Ramos (cell line): ENCODE measurements around the gene AP2B1.

Experiments used
- in situ Hi-C: fragments of 300-500 bp; cut with MboI; formaldehyde crosslinking; loops from one replicate; pipeline ENCODE4 v1.14.3; 2022; ENCODE audit warnings: low sequenced_read_pairs; ENCODE audit not compliant: unreplicated experiment

Gene AP2B1

GRCh38 chr17:35618628-35619027 is 31.5 kb downstream of the AP2B1 start:
- in situ Hi-C loops: no loop called here

- in situ Hi-C loops: no loop called here
Observed at GRCh38 chr17:35621768-35622167, 34.6 kb downstream of the AP2B1 start.

- in situ Hi-C loops: no loop called here
Observed at GRCh38 chr17:35627417-35627816, 40.3 kb downstream of the AP2B1 start.

GRCh38 chr17:35630530-35631148 is 43.5 kb downstream of the AP2B1 start:
- in situ Hi-C loops: no loop called here

- in situ Hi-C loops: no loop called here
Observed at GRCh38 chr17:35641032-35641431, 53.9 kb downstream of the AP2B1 start.

GRCh38 chr17:35645923-35646322 is 58.8 kb downstream of the AP2B1 start:
- in situ Hi-C loops: no loop called here

- in situ Hi-C loops: no loop called here
Observed at GRCh38 chr17:35651467-35651866, 64.3 kb downstream of the AP2B1 start.

- in situ Hi-C loops: no loop called here
Observed at GRCh38 chr17:35653619-35654361, 66.7 kb downstream of the AP2B1 start.

GRCh38 chr17:35655303-35655702 is 68.2 kb downstream of the AP2B1 start:
- in situ Hi-C loops: no loop called here

GRCh38 chr17:35660902-35661301 is 73.8 kb downstream of the AP2B1 start:
- in situ Hi-C loops: no loop called here

GRCh38 chr17:35664685-35665084 is 77.6 kb downstream of the AP2B1 start:
- in situ Hi-C loops: no loop called here

GRCh38 chr17:35665662-35666061 is 78.5 kb downstream of the AP2B1 start:
- in situ Hi-C loops: no loop called here

- in situ Hi-C loops: no loop called here
Observed at GRCh38 chr17:35666070-35666469, 78.9 kb downstream of the AP2B1 start.

- in situ Hi-C loops: no loop called here
Observed at GRCh38 chr17:35666967-35667532, 79.9 kb downstream of the AP2B1 start.

- in situ Hi-C loops: no loop called here
Observed at GRCh38 chr17:35668802-35669201, 81.7 kb downstream of the AP2B1 start.

- in situ Hi-C loops: no loop called here
Observed at GRCh38 chr17:35674552-35674951, 87.4 kb downstream of the AP2B1 start.

GRCh38 chr17:35676441-35676840 is 89.3 kb downstream of the AP2B1 start:
- in situ Hi-C loops: no loop called here

- in situ Hi-C loops: no loop called here
Observed at GRCh38 chr17:35679007-35679682, 92.0 kb downstream of the AP2B1 start.

- in situ Hi-C loops: no loop called here
Observed at GRCh38 chr17:35683591-35683990, 96.5 kb downstream of the AP2B1 start.

GRCh38 chr17:35684055-35684802 is 97.1 kb downstream of the AP2B1 start:
- in situ Hi-C loops: no loop called here
